Measurements from ENCODE around the gene DAGLA.
"Not testable (repeated sequence)": the region's sequence is repeated elsewhere in the genome, so short reads cannot be mapped to it uniquely, and the experiment has no call there.

The DAGLA gene, protein sequence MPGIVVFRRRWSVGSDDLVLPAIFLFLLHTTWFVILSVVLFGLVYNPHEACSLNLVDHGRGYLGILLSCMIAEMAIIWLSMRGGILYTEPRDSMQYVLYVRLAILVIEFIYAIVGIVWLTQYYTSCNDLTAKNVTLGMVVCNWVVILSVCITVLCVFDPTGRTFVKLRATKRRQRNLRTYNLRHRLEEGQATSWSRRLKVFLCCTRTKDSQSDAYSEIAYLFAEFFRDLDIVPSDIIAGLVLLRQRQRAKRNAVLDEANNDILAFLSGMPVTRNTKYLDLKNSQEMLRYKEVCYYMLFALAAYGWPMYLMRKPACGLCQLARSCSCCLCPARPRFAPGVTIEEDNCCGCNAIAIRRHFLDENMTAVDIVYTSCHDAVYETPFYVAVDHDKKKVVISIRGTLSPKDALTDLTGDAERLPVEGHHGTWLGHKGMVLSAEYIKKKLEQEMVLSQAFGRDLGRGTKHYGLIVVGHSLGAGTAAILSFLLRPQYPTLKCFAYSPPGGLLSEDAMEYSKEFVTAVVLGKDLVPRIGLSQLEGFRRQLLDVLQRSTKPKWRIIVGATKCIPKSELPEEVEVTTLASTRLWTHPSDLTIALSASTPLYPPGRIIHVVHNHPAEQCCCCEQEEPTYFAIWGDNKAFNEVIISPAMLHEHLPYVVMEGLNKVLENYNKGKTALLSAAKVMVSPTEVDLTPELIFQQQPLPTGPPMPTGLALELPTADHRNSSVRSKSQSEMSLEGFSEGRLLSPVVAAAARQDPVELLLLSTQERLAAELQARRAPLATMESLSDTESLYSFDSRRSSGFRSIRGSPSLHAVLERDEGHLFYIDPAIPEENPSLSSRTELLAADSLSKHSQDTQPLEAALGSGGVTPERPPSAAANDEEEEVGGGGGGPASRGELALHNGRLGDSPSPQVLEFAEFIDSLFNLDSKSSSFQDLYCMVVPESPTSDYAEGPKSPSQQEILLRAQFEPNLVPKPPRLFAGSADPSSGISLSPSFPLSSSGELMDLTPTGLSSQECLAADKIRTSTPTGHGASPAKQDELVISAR

DNA sequence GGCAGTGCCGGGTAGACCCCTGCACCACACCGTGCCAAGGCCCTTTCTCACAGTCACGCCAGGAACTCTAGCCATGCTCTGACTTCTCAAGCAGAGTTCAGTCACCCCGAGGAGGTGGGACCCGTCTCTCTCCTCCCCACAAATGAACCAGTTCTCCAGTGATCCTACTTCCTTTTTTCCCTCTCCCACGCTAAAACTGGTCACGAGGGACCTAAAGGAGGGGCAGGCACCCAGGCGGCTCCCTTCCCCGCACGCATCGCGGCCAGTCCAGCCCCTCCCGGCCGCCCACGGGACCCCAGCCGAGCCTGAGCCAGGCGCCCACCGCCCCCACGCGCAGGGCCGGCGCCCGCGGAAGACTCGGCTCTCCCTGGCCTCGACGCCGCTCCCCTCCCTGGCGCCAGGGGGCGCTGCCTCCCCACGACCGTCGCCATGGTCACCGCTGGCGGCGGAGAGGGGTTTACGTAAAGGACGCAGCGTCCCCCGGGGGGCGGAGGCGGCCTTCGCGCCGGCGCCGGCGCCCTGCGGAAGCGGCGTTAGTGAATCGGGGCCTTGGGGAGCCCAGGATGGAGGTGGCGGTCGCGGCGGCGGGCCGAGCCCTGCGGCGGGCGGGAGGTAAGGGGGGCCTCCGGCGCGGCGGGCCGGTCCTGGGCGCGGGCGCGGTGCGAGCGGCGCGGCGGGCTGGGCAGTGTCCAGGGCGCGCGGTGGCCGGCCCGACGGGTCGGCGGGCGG is at the start of gene DAGLA:
DAGLA (plus strand) TSS at position 499 of the 729 bp plus-strand sequence. CDS start 39,765 bp downstream, outside the sequence.
- peak; percentile 58 for DNase-seq (ENCODE audit: low read depth, low spot score)

DNA sequence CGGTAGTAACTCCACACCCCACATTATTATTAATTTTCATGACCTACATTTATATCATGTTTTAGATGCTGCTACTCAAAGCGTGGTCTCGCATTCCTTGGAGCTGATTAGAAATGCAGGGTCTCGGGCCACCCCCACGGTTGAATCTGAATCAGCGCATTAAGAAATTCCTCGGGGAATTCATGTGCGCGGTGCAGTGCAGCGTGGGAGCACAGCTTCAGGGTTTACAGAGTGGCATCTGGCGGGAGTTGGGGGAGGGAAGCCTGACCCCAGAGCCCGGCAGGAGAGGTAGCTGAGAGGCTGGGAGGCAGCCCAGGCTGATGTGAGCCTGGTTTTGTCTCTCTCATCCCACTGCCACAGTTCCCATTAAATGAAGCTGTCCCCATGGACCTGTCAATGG is 48.1 kb upstream of the DAGLA start:
- peak; percentile 46 for DNase-seq (ENCODE audit: low read depth, low spot score)

DNA sequence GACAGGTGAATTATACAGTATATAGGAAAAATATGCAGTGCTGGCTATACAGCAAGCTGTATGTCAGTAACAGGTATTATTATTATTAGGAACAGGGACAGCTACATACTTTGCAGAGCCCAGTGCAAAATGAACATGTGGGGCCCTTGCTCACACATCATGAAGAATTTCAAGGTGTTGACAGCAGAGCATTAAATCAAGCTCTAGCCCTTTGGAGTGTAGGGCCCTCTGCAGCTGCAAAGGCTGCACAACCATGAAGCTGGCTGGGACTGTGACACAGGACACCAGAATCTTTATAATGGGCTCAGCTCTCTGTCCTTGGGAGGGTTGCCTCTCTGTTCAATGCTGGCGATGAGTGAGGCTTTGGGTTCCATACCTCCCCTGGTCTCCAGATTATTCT is 44.9 kb upstream of the DAGLA start:
- DNase-seq (ENCODE audit: low read depth, low spot score), result no peak

DNA sequence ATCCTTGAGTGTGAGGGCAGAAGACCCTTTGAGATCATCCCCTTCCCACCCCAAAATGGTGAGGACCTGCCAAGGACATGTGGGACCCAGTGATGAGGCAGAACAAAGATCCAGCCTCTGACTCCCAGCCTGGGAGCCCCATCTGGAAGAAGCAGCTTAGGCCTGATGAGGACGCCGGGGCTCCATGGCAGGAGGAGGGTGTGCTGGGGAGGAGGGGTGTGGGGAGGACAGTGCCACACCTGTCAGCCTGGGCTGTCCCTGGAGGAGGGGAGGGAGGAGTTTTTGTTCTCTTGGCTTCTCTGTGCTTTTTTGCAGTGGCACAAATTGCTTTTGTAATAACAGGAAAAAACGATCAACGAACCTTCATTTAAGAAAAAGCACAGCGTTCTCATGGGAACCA is 44.4 kb upstream of the DAGLA start:
- no peak for DNase-seq (ENCODE audit: low read depth, low spot score)

DNA sequence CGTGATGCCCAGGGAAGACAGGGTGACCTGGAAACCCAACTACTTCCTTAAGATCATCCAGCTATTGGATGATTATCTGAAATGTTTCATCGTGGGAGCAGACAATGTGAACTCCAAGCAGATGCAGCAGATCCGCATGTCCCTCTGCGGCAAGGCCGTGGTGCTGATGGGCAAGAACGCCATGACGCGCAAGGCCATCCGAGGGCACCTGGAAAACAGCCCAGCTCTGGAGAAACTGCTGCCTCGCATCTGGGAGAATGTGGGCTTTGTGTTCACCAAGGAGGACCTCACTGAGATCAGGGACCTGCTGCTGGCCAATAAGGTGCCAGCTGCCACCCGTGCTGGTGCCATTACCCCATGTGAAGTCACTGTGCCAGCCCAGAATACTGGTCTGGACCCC is 43.5 kb upstream of the DAGLA start:
- DNase-seq (ENCODE audit: low read depth, low spot score), result no peak

DNA sequence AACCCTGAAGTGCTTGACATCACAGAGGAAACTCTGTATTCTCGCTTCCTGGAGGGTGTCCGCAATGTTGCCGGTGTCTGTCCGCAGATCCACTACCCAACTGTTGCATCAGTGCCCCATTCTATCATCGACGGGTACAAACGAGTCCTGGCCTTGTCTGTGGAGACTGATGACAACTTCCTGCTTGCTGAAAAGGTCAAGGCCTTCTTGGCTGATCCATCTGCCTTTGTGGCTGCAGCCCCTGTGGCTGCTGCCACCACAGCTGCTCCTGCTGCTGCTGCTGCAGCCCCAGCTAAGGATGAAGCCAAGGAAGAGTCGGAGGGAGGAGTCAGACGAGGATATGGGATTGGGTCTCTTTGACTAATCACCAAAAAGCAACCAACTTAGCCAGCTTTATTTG is 42.9 kb upstream of the DAGLA start:
- no peak for DNase-seq (ENCODE audit: low read depth, low spot score)

DNA sequence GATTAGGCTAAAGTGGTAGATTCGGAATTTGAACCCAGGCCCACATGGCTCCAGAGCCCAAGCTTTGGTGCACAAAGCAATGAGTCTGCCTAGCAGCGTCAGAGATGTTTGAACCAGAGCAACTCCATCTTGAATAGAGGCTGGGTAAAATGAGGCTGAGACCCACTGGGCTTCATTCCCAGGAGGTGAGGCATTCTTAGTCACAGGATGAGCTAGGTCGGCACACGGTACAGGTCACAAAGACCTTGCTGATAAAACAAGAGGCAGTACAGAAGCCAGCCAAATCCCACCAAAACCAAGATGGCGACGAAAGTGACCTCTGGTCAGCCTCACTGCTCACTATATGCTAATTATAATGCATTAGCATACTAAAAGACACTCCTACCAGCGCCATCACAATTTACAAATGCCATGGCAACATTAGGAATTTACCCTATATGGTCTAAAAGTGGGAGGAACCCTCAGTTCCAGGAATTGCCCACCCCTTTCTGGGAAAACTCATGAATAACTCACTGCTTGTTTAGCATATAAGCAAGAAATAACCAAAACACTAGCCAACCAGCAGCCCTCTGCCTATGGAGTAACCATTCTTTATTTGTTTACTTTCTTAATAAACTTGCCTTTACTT is 40.3 kb upstream of the DAGLA start:
- no peak for DNase-seq (ENCODE audit: low read depth, low spot score)

DNA sequence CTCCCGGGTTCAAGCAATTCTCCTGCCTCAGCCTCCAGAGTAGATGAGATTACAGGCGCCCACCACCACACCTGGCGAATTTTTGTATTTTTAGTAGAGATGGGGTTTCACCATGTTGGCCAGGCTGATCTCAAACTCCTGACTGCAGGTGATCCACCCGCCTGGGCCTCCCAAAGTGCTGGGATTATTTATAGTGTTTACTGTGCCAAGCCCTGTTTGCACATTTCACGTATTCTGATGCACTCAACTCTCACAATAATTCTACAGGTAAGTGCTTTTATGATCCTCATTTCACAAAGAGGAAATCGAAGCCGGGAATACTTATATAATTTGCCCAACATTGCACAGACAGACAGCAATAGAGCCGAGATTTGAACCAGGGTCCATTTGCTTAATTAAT is 38.0 kb upstream of the DAGLA start:
- DNase-seq (ENCODE audit: low read depth, low spot score), result no peak

DNA sequence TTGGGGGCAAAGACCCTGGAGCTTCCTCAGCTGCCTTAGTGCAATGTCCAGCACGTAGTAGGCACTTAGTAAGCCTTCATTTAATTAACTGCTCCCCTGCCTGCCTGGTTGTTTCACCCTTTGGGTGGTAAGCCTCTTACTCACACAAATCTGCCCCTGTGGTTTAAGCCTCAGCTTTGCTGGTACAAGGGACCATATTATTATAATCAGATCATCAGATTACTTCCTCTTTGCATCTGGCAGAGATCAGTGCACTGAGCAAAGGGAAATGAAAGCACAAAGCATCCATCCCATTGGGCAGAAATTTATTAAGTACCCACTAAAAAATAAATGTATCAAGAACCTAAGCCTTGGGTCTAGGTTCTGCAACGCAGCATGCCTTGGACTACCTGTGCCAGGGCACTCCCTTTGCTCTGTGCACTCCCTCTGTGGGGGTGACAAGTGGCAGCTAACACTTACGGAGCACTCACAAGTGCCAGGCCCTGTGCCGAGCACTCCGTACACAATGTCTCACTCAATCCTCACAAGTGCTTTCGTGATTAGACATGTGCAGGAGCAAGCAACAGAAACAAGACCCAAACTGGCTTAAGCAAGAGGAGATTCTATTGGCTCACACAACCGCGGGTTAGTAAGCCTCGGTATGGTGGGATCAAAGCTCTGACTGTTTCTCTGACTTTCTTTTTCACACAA is 34.9 kb upstream of the DAGLA start:
- DNase-seq (ENCODE audit: low read depth, low spot score), result no peak

DNA sequence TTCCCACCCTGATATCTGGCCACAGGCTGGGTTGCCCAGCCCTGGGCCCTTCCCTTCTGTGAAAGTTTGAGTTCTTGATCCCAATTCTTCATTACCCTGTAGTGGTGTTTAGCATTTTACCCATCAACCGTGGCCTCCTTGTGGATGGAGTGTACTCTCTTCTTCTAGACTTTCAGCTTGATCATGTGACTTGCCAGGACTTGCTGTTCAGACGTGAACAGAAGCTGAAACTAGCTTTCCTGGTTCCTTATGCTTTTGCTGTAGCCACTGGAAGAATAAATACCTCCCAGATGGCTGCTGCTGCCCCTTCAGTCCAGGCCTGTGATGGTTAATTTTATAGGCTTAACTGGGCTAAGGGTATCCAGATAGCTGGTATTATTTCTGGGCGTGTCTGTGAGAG is 32.7 kb upstream of the DAGLA start:
- no peak for DNase-seq (ENCODE audit: low read depth, low spot score)

DNA sequence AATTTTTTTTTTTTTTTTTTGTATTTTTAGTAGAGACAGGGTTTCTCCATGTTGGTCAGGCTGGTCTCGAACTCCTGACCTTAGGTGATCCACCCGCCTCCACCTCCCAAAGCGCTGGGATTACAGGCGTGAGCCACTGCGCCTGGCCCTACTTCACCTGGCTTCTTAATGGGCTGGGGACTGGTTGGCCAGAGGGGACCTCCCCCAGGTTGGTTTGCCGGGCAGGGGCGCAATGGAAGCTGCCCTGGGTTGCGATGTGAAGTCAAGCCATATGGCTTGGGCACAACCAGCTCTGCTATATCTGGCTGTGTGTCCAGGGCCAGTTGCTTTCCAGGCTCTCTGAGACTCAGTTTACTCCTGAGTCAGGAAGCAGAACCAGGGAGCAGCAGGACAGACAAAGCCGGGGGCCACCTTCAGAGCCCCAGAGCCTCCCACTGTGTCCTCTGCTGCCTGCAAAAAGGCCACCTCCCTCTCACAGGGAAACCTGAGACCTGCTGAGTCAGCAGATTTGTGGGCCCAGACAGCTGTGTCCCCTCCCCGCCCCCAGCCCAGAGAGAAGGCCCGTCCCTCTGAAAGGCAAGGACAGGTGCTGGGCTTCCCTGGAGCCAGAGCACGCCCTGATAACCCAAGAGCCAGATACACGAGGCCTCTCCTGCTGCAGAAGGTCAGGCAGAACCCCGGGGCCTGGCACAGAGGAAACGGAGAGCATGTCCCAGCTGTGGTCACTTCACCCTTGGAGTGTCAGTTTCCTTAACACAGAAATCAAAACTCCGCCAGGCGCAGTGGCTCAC is 29.2 kb upstream of the DAGLA start:
- peak; percentile 84 for DNase-seq (ENCODE audit: low read depth, low spot score)

DNA sequence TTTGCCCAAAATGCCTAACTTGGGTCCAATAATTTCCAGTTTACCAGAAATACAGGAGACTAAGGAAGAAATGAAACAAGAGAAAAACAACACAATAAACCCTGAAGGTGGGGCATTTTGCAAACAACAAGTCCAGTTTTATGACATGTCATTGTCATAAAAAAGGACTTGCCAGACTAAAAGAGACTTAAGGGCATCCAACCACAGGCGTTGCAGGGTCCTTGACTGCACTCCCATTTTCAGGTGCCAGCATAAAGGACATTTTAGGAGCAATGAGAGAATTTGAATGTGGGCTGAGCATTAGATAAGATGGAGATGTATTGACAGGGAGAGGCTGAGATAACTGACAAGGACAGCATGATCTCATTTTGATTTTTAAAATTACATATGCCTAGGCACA is 28.1 kb upstream of the DAGLA start:
- DNase-seq (ENCODE audit: low read depth, low spot score), result no peak

DNA sequence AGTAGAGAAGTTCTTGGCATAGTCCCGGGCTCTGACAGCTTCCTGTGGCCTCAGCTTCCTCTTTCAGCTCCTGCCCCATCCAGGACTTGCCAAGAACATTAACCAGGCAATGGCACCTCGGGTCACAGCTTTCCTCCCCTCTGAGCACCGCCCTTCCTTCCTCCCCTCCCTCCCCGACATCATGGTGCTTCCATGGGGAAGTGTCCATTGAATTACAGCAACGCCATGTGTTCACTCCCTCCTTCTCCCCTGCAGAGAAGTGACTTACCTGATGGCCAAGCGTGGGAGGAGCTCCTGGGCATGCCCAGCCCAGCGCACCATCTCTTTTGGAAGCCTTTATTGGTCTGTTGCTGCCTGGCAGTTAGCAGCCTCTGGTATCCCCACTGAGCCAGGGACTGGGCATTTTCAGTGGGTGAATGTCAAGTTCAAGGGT is 25.8 kb upstream of the DAGLA start:
- DNase-seq (ENCODE audit: low read depth, low spot score), result no peak

DNA sequence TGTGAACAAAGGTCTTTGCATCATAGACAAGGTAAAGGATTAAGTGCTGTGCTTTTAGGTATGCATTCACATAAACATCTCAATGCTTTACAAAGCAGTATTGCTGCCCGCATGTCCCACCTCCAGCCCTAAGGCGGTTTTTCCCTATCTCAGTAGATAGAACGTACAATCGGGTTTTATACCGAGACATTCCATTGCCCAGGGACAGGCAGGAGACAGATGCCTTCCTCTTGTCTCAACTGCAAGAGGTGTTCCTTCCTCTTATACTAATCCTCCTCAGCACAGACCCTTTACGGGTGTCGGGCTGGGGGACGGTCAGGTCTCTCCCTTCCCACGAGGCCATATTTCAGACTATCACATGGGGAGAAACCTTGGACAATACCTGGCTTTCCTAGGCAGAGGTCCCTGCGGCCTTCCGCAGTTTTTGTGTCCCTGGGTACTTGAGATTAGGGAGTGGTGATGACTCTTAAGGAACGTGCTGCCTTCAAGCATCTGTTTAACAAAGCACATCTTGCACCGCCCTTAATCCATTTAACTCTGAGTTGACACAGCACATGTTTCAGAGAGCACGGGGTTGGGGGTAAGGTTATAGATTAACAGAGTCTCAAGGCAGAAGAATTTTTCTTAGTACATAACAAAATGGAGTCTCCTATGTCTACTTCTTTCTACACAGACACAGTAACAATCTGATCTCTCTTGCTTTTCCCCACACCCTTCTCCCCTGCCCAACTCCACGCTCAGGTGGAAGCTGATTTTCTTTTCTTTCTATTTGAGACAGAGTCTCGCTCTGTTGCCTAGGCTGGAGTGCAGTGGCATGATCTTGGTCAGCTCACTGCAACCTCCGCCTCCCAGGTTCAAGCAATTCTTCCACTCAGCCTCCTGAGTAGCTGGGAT is 24.7 kb upstream of the DAGLA start:
- not testable (repeated sequence) for DNase-seq (ENCODE audit: low read depth, low spot score)

DNA sequence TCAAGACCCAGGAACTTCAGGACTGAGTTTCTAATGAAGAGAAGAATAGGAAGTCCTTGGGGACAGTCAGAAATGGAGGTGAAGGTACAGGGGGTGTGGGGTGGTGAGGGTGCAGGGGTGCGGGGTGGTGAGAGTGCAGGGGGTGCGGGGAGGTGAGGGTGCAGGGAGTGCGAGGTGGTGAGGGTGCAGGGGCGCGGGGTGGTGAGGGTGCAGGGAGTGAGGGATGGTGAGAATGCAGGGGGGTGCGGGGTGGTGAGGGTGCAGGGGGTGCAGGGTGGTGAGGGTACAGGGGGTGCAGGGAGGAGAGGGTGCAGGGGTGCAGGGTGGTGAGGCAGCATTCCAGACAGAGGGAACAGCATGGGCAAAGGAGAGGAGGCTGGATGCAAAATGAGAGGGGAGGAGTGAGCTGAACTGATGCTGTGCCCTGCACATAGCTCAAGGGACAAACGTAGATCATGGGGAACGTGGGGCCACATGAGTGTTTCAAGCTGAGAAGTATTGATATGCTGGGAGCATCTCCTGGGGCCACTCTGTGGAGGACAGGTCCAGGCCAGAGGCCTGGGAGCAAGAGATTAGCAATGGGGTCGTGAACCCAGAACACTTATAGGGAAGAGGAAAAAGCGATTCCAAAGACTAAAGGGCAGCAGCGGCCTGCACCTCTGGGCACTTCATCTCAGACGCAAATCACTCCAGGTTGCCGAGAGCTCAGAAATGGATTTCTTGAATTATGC is 23.7 kb upstream of the DAGLA start:
- DNase-seq (ENCODE audit: low read depth, low spot score), result no peak

DNA sequence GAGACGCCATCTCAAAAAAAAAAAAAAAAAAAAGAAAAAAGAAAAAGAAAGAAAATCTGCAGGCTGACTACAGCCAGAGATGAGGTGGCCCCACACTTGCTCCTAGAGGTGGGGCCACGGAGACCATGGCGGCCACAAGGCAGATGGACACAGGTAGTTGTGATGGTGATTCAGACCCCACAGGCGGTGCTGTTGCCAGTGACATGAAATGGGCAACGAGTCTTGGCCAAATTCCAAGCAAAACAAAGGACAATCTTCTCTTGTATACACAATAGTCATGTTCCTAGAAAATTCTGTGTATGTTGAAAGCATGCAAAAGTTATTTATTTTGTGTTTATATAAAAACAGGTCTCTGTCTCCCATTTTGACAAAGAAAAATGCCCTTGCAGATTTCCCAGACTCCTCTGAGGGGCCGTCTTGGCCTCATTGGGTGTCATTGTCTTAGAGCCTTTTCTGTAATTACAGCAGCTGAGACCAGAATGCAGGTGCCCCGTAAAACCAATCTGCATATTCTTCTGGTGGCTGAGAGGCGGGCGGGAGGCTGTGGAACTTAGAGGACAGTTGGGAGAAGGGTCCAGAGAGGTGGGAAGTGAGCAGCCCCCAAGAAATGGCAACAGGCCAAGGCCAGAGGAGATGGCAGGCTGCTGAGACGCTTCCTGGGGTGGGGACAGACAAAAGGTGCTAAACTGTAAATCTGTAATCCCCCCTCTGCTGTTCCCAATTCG is 22.5 kb upstream of the DAGLA start:
- no peak for DNase-seq (ENCODE audit: low read depth, low spot score)

DNA sequence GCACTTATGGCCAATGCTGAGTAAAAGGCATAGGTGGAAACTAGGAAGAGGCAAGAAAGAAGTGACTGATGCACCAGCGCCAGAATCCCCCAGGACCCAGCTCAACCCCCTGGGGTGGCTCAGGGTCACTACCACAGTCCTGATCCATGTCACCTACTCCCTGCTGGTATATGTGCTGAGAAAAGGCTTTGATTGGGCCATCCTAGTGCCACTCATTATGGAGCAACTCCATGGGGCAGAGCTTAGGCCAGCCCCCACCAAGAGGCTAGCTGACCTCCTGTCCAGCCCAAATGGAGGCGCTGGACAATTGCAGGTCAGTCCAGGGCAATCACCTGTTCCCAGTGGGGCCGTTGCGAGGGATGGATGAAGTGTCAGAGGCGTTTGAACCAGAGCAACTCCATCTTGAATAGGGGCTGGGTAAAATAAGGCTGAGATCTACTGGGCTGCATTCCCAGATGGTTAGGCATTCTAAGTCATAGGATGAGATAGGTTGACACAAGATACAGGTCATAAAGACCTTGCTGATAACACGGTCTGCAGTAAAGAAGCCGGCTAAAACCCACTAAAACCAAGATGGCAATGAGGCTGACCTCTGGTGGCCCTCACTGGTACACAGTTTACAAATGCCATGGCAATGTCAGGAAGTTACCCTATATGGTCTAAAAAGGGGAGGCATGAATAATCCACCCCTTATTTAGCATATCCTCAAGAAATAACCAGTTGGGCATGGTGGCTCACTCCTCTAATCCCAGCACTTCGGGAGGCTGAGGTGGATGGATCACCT is 20.6 kb upstream of the DAGLA start:
- no peak for DNase-seq (ENCODE audit: low read depth, low spot score)
